ENCODE data around the gene CLDN12. TPM values are rescaled to one million over a fixed set of nuclear protein-coding genes. Genes with fewer than 3 reads are reported as not detected.

The CLDN12 gene
- total and polyA plus RNA-seq, 2 experiments from 2014 or later, result 16.6 to 48.5 TPM

GRCh38 chr7:90433221-90433620 is 30.0 kb downstream of the CLDN12 start:
- Mint-ChIP-seq H3K27ac (no peak overlapping the region), H3K27me3 (ENCODE audit: insufficient read depth, low read depth, poor library complexity) (peaks cover 2% of the 10 kb centered on the region), H3K36me3 (ENCODE audit: low read depth) (peaks cover 36% of the 10 kb centered on the region), H3K4me3 (no peak overlapping the region), H3K4me1 (no peaks in the 10 kb centered on the region), H3K9me3 (peaks cover 49% of the 10 kb centered on the region)
- Histone ChIP-seq H3K4me1 (ENCODE audit: insufficient read depth) (no peaks in the 10 kb centered on the region), H3K27me3 (ENCODE audit: insufficient read depth) (no peaks in the 10 kb centered on the region), H3K27ac (ENCODE audit: low read depth) (no peak overlapping the region), H3K9me2 (ENCODE audit: insufficient read depth) (no peaks in the 10 kb centered on the region; the same call in 1 of the 2 replicates), H2AFZ (no peak overlapping the region), H3K4me3 (no peak overlapping the region), H3K36me3 (ENCODE audit: insufficient read depth) (0 out of 2 replicates have a peak, but pooled peaks cover 4% of the 10 kb centered on the region), H3K4me2 (no peak overlapping the region), H4K20me1 (replicated peaks; ENCODE audit: insufficient read depth) (no peaks in the 10 kb centered on the region), H3K79me2 (replicated peaks; ENCODE audit: insufficient read depth) (no peaks in the 10 kb centered on the region), H3F3A (replicated peaks; ENCODE audit: low read depth) (no peaks in the 10 kb centered on the region)
- DNase-seq (ENCODE audit: low spot score), result no peak
- no peak for ATAC-seq
- TF ChIP-seq ETS1 (IDR thresholded peaks at IDR 0.05) (no peak), EZH2phosphoT487 (IDR thresholded peaks at IDR 0.05; ENCODE audit: unreplicated experiment) (no peak), POLR2AphosphoS5 (IDR thresholded peaks at IDR 0.05; ENCODE audit: low read depth) (no peak), ZNF462 (CRISPR knock-in tag; IDR thresholded peaks at IDR 0.05) (no peak), JUNB (IDR thresholded peaks at IDR 0.05; ENCODE audit: unreplicated experiment) (no peak), CTCF (conservative IDR thresholded peaks at IDR 0.05; ENCODE audit: low read depth in 2 of 2) (no peak), ZNF114 (CRISPR knock-in tag; IDR thresholded peaks at IDR 0.05) (no peak), REST (IDR thresholded peaks at IDR 0.05; ENCODE audit: unreplicated experiment) (no peak), NANOG (IDR thresholded peaks at IDR 0.05; ENCODE audit: borderline replicate concordance) (no peak), ZNF331 (CRISPR knock-in tag; IDR thresholded peaks at IDR 0.05; ENCODE audit: low read depth) (no peak), CREB1 (CRISPR knock-in tag; IDR thresholded peaks at IDR 0.05; ENCODE audit: low read depth) (no peak), STAT1 (IDR thresholded peaks at IDR 0.05; ENCODE audit: unreplicated experiment) (no peak), EZH2 (IDR thresholded peaks at IDR 0.05; ENCODE audit: low read depth, unreplicated experiment) (no peak)

Measured in GM23338 (cell line).